Natural killer cell (primary cell): Measurements from ENCODE around the gene UBXN1. TPM values are rescaled to one million over a fixed set of nuclear protein-coding genes. Genes with fewer than 3 reads are reported as not detected.

Experiments
- ATAC-seq, 3 donors: fragments of 150-1000 bp in 2 of 3; fragments of 200-7000 bp in 1 of 3; cut with Tn5 transposase; 1 replicate in 1 of 3; 2 replicates in 2 of 3; pipeline ENCODE4 v1.10.0; 2021; ENCODE audit warnings: mild to moderate bottlenecking in 2 of 3, moderate library complexity in 2 of 3
- DNase-seq, 2 donors: peaks; one replicate each; pipeline versions ENCODE4 v3.0.0 to v3.0.0-alpha.2; 2013 to 2021; ENCODE audit warnings: mixed read lengths in 1 of 2
- H3K27ac ChIP-seq: one replicate; pipeline ENCODE4 v1.5.1; 2013; ENCODE audit warnings: mild to moderate bottlenecking, low read length
- H3K27me3 ChIP-seq: one replicate; pipeline ENCODE4 v1.6.1; 2013; ENCODE audit warnings: low read length; ENCODE audit not compliant: control insufficient read depth, insufficient read depth
- H3K36me3 ChIP-seq: one replicate; pipeline ENCODE4 v1.6.1; 2013; ENCODE audit warnings: low read length; ENCODE audit not compliant: control insufficient read depth, insufficient read depth
- H3K4me1 ChIP-seq: one replicate; pipeline ENCODE4 v1.6.1; 2013; ENCODE audit warnings: low read length; ENCODE audit not compliant: control insufficient read depth, insufficient read depth
- H3K4me3 ChIP-seq: one replicate; pipeline ENCODE4 v1.5.1; 2013; ENCODE audit warnings: low read length
- H3K9me3 ChIP-seq: one replicate; pipeline ENCODE4 v1.6.1; 2013; ENCODE audit warnings: low read length; ENCODE audit not compliant: control insufficient read depth, insufficient read depth
- H3K27ac Mint-ChIP-seq, 2 donors: one replicate each; pipeline ENCODE4 v1.8.0; 2022; ENCODE audit warnings: mild to moderate bottlenecking in 2 of 2, mixed read lengths in 2 of 2, moderate library complexity in 1 of 2
- H3K27me3 Mint-ChIP-seq, 2 donors: one replicate each; pipeline ENCODE4 v1.8.0; 2022; ENCODE audit warnings: low read depth in 2 of 2, mixed read lengths in 2 of 2
- H3K36me3 Mint-ChIP-seq: one replicate; pipeline ENCODE4 v1.8.0; 2022; ENCODE audit warnings: mixed read lengths
- H3K4me1 Mint-ChIP-seq, 2 donors: one replicate each; pipeline ENCODE4 v1.8.0; 2022; ENCODE audit warnings: mixed read lengths in 2 of 2
- H3K4me3 Mint-ChIP-seq: one replicate; pipeline ENCODE4 v1.8.0; 2022; ENCODE audit warnings: mild to moderate bottlenecking, moderate library complexity, mixed read lengths
- H3K9me3 Mint-ChIP-seq, 2 donors: one replicate each; pipeline ENCODE4 v1.8.0; 2022; ENCODE audit warnings: mixed read lengths in 2 of 2
- CTCF ChIP-seq: fragments of 200-600 bp; IDR thresholded peaks from one replicate; pipeline ENCODE4 v1.8.0; 2022; ENCODE audit warnings: antibody characterized with exemption
- WGBS: methylation state at CpG from one replicate; pipeline ENCODE4 v1.1.7; 2013; ENCODE audit warnings: missing lambda C conversion rate; ENCODE audit not compliant: insufficient coverage; 5-methylcytosine and 5-hydroxymethylcytosine counted together
- intact Hi-C: fragments of 100-400 bp; cut with micrococcal nuclease; formaldehyde crosslinking; loops from one replicate; pipeline ENCODE4 v1.14.2; 2022
- total RNA-seq, 4 donors: library from RNA; stranded (reverse); fragments of 120-200 nt in 1 of 4; gene quantifications; one replicate each; pipeline versions ENCODE4 v1.2.3 to v1.2.4, GENCODE V29; 2013 to 2022

The UBXN1 gene
- total RNA-seq, 3 donors from 2014 or later (not counting 1 experiment from before 2014, with no cell fraction given): 179 to 238 (median 238) TPM

GRCh38 chr11:62725646-62726045, 46.8 kb upstream of the UBXN1 start:
- Mint-ChIP-seq H3K27me3 (no peaks in the 10 kb centered on the region), H3K4me1 (peaks cover 55 to 60% of the 10 kb centered on the region in 2 donors), H3K27ac (peak overlapping the region; percentile 99), H3K9me3 (no peaks in the 10 kb centered on the region), H3K4me3 (peak overlapping the region; percentile 98), H3K36me3 (peaks cover 31% of the 10 kb centered on the region)
- peak overlapping the region; percentile 91 for H3K4me3 ChIP-seq
- no peak for TF ChIP-seq CTCF
- 0% methylated on average over 7 of the region's 7 CpGs for WGBS
- H3K27me3 ChIP-seq: no peaks in the 10 kb centered on the region
- peaks cover 40% of the 10 kb centered on the region for H3K4me1 ChIP-seq
- peak overlapping the region; percentile 77 for H3K27ac ChIP-seq
- intact Hi-C loops: loop anchor here (2.0 to 5.0 kb wide), 2 partner anchors 58 to 107 kb away; partner anchors contain the start of genes C11orf98, CSKMT, STX5 and TEX54
- ATAC-seq (no peak), DNase-seq (no peak)
- no peaks in the 10 kb centered on the region for H3K9me3 ChIP-seq
- peaks cover 43% of the 10 kb centered on the region for H3K36me3 ChIP-seq

GRCh38 chr11:62724171-62724570, 45.3 kb upstream of the UBXN1 start:
- Histone ChIP-seq H3K4me3 (no peak overlapping the region), H3K27ac (no peak overlapping the region), H3K27me3 (no peaks in the 10 kb centered on the region), H3K9me3 (no peaks in the 10 kb centered on the region), H3K36me3 (peaks cover 54% of the 10 kb centered on the region), H3K4me1 (peaks cover 26% of the 10 kb centered on the region)
- H3K27me3 Mint-ChIP-seq: no peaks in the 10 kb centered on the region
- H3K4me1 Mint-ChIP-seq: peaks cover 55 to 64% of the 10 kb centered on the region in 2 donors
- DNase-seq (no peak), ATAC-seq (no peak)
- intact Hi-C loops: no loop called here
- 87% methylated on average over 8 of the region's 8 CpGs for WGBS
- H3K27ac Mint-ChIP-seq: peak overlapping the region; percentile 99
- no peaks in the 10 kb centered on the region for H3K9me3 Mint-ChIP-seq
- TF ChIP-seq CTCF: no peak
- H3K4me3 Mint-ChIP-seq: peak overlapping the region; percentile 98
- peaks cover 41% of the 10 kb centered on the region for H3K36me3 Mint-ChIP-seq

GRCh38 chr11:62721994-62722393, 43.1 kb upstream of the UBXN1 start:
- H3K27ac Mint-ChIP-seq: peak overlapping the region in 1 of 2 donors; percentile 27

More at GRCh38 chr11:62721994-62722393, 43.1 kb upstream of the UBXN1 start:
- H3K4me1 Mint-ChIP-seq: peaks cover 39 to 43% of the 10 kb centered on the region in 2 donors
- peaks cover 41% of the 10 kb centered on the region for H3K36me3 Mint-ChIP-seq
- H3K27me3 Mint-ChIP-seq: no peaks in the 10 kb centered on the region
- H3K4me3 Mint-ChIP-seq: no peak overlapping the region
- Histone ChIP-seq H3K9me3 (no peaks in the 10 kb centered on the region), H3K36me3 (peaks cover 72% of the 10 kb centered on the region), H3K27me3 (no peaks in the 10 kb centered on the region), H3K27ac (no peak overlapping the region), H3K4me3 (no peak overlapping the region), H3K4me1 (peaks cover 20% of the 10 kb centered on the region)
- DNase-seq (no peak), ATAC-seq (no peak)
- WGBS: 98% methylated on average over 7 of the region's 7 CpGs
- no peak for TF ChIP-seq CTCF
- intact Hi-C loops: no loop called here
- no peaks in the 10 kb centered on the region for H3K9me3 Mint-ChIP-seq
